ENCODE measurements around the gene CDPF1.
A peak's percentile ranks its signal among the peaks of the same experiment; 100 is the strongest.
"Not testable (repeated sequence)": the region's sequence is repeated elsewhere in the genome, so short reads cannot be mapped to it uniquely, and the experiment has no call there.

Gene CDPF1

GRCh38 chr22:46281866-46282678 lies 32.0 kb upstream of the CDPF1 start:
- no peak for DNase-seq

DNA sequence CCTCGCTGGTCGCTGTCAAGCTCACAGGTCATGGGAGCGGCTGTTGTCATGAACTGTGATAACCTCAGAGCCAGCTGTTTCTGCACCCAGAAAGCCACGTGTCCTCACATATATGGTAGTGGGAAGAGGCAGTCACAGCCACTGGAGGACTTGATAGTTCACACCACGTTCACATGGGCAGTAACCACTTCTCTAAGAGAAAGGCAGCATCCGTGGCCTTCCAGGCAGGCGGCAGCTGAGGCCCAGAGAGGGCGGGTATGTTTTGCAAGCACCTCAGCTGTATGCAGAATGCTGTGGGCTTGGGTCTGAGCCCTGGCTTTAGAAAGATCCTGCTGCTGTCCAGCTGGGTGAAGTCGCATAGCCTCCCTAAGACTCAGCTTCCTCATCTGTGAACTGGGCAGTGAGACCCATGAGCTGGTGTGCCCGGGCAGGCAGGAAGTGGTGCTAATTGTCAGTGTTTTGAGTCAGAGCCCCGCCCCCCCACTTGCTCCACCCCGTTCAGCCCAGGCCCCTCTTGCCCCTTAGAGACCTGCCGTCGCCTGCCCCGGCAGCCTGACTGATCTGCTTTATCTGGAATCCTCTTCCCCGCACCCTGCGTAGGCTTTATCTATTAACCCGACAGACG lies 31.0 kb upstream of the CDPF1 start:
- peak in 8 of 14 donors; percentile 24 to 68 (median 44) for DNase-seq

- no peak for DNase-seq
Measured at GRCh38 chr22:46280063-46280817, 30.1 kb upstream of the CDPF1 start.

GRCh38 chr22:46278656-46279645 lies 28.9 kb upstream of the CDPF1 start:
- no peak for DNase-seq

GRCh38 chr22:46276563-46276962 lies 26.5 kb upstream of the CDPF1 start:
- no peak for DNase-seq

DNA sequence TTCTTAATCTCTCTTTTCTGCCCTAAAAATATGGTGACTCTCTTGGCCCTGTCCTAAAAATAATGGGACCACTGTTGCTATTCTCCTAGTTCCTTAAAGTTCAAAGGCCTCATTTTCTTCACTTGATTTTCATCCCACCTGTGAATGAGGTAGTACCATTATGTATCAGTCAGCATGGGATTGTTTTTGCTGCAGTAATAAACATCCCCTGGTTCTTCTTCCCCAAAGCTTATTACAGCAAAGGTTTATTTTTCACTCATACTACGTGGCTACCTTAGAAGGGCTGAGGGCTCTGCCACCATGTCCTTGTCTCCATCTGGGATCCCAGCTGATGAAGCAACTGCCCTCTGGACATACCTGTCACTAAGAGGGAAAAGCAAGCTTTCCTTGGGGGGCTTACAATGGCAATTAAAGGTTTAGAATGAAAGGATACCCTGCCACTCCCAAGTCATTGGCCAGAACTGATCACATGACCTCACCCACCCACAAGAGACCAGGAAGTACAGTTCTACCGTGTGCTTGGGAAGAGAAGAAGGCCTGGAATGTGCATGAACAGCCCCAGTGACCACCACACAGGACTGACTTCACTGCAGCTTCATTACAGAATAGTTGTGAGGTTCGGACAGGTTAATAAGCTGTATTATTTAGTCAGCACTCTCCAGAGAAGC lies 25.5 kb upstream of the CDPF1 start:
- no peak for DNase-seq

DNA sequence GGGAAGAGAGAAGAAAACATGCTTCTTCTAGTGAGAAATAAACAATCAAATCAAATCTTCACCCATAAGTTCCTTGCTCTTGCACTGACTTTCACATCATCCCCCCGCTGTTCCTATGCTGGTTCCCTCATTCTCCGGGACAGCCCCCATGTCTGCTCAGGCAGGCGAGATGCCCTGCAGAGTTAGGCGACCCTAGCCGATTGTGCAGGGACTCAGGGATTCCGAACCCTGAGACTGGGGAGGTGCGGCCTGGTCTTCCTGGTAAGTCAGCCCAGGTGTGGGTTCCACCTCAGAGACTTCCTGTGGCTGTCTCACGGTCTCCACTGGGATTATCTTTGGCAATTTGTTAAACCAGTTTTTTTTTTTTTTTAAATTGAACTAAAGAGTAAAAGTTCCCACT lies 24.3 kb upstream of the CDPF1 start:
- no peak for DNase-seq

DNA sequence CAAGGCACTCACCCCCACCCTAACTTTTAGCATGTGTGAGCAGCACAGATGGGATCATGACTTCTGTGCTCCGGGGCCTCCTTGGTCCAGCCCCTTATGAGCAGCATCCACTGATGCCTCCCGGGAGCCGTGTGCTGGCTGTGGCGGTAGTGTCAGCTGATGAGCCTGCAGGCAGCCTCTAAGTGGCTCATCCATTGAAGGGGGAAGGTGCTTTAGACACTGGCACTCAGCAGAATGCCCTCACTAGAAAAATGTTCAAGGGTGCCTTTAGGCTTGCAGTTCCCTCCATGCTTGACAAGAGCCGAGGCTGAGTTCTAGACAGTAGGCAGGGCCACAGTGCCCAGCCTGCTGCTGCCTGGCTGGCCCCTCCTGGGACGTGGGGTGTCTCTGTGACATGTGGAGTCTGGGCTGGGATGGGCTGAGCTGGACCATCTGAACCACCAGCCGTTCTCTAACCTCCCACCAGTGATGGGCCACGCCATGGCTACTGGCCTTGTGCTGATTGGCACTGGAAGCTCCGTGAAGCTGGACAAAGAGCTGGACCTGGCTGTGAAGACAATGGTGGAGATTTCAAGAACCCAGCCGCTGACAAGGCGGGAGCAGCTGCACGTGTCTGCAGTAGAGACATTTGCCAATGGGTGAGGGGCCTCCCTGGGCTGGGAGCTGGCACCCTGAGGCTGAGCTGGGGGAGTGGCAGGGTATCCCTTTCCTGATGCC lies 23.5 kb upstream of the CDPF1 start:
- DNase-seq, result no peak

DNA sequence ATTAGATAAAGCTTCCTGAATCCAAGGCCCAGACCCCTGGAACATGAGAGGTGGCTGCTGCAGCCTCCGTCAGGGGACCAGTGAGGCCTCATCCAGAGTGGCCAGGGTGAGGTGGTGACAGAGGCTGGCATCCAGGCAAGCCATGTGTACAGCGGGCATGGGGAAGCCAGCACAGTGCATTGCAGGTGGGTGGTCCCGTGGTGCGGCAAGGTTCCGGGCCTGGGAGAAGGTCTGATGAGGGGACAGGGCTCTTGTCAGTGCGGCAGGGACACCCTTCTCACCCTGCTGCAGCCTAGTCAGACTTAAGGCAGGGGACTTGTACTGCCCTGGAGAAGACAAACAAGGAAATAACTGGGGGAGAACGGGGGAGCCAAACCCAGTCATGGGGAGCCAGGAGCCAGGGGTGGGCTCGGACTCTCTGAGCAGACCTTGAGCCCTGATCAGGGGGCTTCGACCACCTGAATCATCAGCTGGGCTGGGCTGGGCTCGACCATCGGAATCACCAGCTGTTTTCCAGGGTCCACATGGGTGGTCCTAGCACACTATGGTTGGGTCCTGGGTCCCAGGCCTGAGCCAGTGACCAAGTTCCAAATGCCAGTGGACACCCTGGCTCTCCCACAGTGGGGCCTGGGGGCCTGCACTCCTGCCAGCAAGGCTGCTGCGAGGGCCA lies 22.8 kb upstream of the CDPF1 start:
- DNase-seq, result no peak

GRCh38 chr22:46272196-46272595 lies 22.1 kb upstream of the CDPF1 start:
- no peak for DNase-seq

GRCh38 chr22:46269564-46269963 lies 19.5 kb upstream of the CDPF1 start:
- no peak for DNase-seq

GRCh38 chr22:46267431-46268279 lies 17.6 kb upstream of the CDPF1 start, which contains the start of gene TTC38:
Gene TTC38, plus strand, starts transcription at chr22:46268008. Its CDS starts 32 bp downstream, at chr22:46268040.
- peak in 13 of 14 donors; percentile 46 to 88 (median 76) for DNase-seq

DNA sequence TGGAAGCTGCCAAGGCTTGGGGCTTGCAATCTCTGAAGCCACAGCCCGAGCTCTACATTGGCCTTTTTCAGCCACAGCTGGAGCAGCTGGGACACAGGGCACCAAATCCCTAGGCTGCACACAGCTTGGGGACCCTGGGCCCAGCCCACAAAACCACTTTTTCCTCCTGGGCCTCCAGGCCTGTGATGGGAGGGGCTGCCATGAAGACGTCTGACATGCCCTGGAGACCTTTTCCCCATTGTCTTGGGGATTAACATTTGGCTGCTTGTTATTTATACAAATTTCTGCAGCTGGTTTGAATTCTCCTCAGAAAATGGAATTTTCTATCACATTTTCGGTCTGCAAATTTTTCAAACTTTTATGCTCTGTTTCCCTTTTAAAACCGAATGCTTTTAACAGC lies 15.5 kb upstream of the CDPF1 start:
- not testable (repeated sequence) for DNase-seq

DNA sequence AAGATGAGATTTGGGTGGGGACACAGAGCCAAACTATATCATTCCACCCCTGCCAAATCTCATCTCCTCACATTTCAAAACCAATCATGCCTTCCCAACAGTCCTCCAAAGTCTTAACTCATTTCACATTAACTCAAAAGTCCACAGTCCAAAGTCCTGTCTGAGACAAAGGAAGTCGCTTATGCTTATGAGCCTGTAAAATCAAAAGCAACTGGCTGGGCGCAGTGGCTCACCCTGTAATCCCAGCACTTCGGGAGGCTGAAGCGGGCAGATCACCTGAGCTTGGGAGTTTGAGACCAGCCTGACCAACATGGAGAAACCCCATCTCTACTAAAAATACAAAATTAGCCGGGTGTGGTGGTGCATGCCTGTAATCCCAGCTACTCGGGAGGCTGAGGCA lies 14.4 kb upstream of the CDPF1 start:
- DNase-seq, result not testable (repeated sequence)

GRCh38 chr22:46263216-46263590 lies 13.1 kb upstream of the CDPF1 start, which contains the start of gene PKDREJ:
Gene PKDREJ, minus strand, starts transcription at chr22:46263343. Its CDS starts 21 bp downstream, at chr22:46263322.
- DNase-seq, result no peak

DNA sequence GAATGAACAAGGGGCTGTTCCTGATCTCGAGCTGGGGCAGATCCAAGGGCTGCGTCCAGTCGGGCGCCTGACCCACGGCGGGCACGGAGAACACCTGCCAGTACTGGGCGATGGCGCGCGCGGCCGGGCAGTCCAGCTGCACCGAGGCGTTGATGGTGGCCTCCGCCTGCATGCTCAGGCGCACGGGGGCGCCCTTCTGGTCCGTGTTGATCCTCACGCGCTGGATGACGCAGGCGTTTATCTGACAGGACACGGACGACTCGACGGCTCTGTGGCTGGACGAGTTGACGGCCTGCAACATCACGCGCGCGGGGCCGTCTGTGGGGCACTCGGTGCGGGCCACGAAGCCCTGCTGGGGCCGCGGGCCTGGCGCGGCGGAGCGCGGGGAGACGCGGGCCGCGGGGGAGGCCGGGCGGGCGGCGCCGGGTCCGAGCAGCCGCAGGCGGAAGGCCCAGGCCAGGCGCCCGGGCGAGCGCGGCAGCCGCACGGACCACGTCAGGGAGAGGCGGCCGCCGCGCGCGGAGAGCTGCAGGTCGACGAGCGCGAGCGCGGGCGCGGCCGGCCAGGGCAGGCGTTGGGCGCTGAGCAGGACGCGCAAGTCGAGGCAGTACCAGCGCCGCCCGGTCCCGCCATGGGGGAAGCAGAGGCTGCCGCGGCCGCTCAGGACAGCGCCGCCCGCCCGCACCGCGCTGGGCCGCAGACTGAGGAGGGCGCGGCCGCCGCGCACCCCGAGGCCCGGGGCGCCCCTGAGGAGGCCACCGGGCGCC lies 12.5 kb upstream of the CDPF1 start:
- DNase-seq, result peak in 2 of 14 donors; percentile 28 to 32

DNA sequence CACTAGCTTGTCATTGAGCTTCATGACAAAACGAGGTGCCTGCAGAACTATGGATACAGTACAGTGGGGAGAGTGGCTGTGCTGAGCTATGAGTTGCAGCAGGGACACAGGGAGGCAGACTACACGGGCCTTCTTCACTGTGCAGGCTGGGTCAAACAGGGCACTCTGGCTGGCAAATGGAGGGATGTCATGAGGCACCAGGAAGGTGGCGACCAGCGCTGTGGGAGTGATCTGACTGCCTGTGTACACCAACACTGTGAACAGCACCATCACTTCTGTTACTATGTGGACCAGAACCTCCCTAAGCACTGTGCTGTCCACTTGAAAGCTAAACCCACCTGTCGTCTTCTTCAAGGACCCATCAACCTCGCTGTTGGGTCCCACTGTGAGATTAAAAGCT lies 9.9 kb upstream of the CDPF1 start:
- no peak for DNase-seq

- DNase-seq, result no peak
Measured at GRCh38 chr22:46259374-46259773, 9.3 kb upstream of the CDPF1 start.
